ENCODE data around the gene AK1. TPM values are rescaled to one million over a fixed set of nuclear protein-coding genes. Genes with fewer than 3 reads are reported as not detected.
"Not testable (repeated sequence)": the region's sequence is repeated elsewhere in the genome, so short reads cannot be mapped to it uniquely, and the experiment has no call there.

The AK1 gene
- total RNA-seq, 1 experiment from 2014 or later = 53.0 TPM

DNA sequence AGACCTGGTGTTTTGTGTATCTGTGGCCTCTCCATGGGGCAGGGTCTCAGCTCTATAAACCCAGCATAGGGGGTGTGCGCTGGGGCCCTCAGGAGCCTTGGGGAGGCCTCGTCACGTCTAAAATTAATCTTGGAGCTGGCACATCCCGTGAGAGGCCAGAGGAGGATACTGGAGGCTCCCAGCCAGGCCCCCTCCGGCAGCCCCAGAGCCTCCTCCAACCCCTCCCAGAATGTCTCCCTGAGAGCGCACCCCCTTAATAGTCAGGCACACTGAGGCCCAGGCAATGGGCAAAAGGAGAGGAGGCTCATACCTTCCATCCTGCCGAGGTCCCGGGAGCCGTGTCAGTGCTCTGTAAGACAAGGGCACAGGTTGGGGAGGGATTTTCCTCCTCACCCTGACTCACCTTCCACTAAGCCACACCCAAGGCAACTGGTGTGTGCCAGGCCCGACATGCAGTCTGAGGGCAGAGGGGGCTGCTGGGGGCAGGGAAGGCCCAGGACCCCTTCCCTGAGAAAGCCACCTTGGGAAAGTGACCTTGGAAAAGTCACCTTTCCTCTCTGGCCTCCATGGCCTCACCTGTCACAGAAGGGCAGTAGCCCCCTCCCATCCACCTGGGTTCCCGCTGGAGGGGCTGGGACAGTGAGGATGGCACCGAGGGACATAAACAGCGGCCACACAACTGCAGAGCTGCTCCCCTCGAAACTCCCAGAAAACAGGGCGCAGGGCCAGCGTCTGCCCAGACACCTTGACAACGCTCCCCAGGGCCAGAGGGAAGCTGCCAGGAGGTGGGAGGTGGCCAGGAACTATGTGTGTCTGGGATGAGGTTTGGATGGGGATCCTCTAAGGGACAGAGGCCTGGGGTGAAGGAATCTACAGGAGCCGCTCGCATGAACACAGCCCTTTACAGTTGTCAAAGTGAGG, 2.9 kb downstream of the AK1 start:
- no peak for DNase-seq (ENCODE audit: low read depth, low spot score)
- in situ Hi-C loops (cut with HindIII; ENCODE audit: low pct_unique_long_range_greater_than_20kb, low sequenced_read_pairs) = no loop called here

DNA sequence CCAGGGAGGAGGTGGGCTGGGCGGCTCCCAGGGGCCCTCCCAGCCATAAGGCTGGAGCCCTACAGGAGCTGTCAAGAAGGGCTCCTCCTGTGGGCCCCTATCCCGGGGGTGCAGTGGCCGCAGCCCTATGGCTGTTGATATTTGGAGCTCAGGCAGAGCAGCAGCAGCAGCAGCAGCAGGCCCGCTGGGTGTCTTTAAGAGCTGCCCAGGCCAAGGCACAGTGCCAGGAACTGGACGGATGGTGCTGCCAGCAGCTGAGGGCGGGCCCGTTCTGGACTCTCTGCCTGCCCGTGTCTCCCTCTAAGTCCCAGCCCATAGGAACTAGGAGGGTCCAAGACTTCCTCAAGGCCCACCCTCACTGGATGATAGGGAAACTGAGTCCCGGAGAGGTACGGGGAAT, 3.6 kb downstream of the AK1 start:
- no peak for DNase-seq (ENCODE audit: low read depth, low spot score)
- in situ Hi-C loops (cut with HindIII; ENCODE audit: low pct_unique_long_range_greater_than_20kb, low sequenced_read_pairs) = no loop called here

DNA sequence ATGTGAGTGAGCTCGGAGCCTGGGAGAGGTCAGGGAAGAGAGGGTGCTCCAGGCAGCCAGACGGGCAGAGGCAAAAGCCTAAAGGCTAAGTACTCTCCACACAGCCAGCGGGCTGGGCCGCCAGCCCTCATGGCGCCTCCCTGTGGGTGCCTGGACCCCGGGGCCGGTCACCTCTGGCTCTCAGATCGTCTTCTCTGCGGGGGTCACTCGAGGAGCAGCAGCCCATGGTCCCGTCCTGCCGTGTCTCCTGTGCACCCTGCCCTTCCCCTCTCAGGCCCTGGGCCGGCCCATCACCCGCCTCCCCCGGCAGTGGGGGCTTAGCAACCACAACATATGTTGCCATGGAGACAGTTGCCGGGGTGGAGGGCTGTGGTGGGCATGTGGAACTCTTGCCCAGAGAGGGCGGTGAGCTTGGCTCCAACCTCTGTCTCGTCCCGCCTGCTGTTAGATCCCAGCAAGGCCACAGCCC, 4.2 kb downstream of the AK1 start:
- no peak for DNase-seq (ENCODE audit: low read depth, low spot score)
- in situ Hi-C loops (cut with HindIII; ENCODE audit: low pct_unique_long_range_greater_than_20kb, low sequenced_read_pairs) = no loop called here

DNA sequence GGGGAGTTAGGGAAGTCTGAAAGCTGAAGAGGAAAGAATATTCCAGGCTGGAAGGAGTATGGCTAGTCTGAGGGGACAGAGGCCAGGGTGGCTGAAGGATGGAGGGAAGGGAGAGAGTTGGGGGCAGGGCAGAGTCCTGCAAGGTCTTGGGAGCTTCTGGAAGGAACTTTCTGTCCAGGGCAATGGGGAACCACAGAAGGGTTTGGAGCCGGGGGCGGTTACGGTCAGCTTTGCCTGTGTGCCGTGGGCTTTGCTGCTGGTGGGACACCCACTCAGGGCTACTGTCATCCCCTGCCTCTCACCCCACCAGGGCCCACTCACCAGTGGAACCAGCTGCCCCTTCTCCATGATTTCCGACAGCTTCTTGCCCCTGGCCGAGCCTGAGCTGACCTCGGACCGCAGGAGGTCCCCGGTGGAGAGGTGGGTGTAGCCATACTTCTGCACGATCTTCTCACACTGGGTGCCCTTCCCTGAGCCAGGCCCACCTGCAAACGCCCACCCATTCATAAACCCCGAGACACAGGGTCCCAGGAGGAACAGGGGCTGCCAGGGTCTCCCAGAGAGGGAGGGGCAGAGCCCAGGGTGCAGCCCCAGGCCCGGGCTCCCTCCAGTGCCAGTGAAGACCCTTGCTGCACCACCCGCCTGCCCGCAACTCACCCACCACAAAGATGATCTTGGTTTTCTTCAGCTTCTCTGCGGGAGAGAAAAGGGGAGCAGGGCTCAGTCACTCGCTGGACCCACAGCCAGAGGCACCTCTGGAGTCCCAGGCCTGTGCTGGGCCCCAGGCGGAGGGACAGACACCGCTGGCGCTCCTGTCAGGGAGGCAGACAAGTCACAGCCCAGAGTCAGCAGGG, 4.9 kb downstream of the AK1 start:
- in situ Hi-C loops (cut with HindIII; ENCODE audit: low pct_unique_long_range_greater_than_20kb, low sequenced_read_pairs) = no loop called here
- DNase-seq (ENCODE audit: low read depth, low spot score) = no peak

DNA sequence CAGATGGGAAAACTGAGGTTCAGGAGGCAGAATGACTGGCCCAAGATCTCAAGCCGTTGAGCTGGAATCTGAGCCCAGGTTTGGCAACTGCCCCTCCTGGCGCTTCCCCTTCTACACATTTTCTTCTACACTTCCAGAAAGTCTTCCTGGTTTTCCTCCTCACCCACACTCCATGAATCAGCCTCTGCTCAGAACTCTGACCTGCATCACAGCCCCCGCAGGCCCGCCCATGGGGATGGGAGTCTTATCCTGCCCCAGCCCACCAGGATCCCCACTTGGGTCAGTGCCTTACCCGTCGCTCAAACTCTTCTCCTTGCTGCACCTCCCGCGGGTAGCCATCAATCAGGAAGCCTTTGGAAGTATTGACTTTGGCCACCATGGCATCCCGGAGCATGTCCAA, 5.9 kb downstream of the AK1 start:
- no peak for DNase-seq (ENCODE audit: low read depth, low spot score)
- in situ Hi-C loops (cut with HindIII; ENCODE audit: low pct_unique_long_range_greater_than_20kb, low sequenced_read_pairs) = no loop called here

DNA sequence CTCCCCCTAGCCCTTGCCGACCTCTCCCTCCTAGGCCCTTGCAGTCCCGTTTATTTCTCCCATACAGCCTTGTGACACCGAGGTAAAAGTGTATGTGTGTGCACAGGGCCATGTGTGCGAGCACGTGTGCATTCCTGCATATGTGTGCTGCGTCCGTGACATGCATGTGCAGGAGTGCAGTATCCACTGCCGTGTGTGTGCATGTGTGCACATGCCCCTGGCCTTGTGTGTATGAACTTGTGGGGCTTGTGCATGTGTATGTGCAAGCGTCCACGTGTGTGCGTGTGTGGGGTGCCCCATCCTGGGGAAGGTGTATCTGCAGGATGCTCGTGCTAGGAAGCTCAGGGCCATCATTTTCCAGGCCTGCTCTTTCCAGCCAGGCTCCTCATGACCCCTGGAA, 6.6 kb downstream of the AK1 start:
- in situ Hi-C loops (cut with HindIII; ENCODE audit: low pct_unique_long_range_greater_than_20kb, low sequenced_read_pairs) = no loop called here
- no peak for DNase-seq (ENCODE audit: low read depth, low spot score)

DNA sequence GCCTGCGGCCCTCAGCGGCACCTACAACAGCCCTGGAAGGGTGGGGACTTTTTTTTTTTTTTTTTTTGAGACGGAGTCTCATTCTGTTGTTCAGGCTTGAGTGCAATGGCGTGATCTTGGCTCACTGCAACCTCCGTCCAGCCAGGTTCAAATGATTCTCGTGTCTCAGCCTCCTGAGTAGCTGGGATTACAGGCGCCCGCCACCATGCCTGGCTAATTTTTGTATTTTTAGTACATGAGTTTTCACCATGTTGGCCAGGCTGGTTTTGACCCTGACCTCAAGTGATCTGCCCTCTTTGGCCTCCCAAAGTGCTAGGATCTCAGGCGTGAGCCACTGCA, 7.4 kb downstream of the AK1 start:
- DNase-seq (ENCODE audit: low read depth, low spot score); in situ Hi-C loops (cut with HindIII; ENCODE audit: low pct_unique_long_range_greater_than_20kb, low sequenced_read_pairs): not testable (repeated sequence)

DNA sequence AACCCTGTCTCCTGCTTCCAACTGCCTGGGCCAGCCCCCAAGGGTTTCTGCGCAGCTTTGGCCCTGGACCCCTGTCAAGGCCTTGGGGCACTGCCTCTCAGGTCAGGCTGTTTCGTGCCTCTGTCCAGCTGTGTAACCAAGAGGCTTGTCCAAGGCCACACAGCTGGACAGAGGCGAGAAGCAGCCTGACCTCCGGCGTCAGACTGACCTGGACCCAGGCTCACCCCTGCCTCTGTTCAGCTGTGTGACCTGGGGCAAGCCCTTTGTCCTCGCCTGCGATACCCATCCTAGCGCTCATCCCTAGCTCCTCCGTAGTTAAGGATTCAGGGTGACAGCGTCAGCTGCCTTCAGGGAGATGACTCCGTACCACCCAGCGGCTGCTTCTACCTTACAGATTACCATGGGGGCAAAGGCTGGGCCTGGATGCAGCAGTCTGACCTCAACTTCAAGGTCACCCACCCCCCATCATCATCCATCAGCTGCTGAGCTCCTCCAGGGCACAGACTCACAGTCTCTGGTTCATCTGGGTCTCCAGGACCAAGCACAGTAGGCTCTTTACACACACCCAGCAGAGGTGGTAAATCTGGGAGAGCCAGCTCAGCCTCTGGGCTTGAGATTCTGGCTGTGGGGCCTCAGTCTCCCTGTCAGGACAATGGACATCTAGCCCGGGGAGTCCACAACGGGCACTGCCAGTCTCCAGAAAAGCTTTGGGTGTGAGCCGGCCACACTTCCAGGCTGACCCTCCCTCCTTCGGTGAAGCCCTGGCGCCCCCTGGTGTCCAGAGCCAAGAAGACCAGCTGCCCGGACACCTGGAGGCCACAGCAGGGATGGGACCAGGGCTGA, 7.9 kb downstream of the AK1 start:
- in situ Hi-C loops (cut with HindIII; ENCODE audit: low pct_unique_long_range_greater_than_20kb, low sequenced_read_pairs) = no loop called here
- DNase-seq (ENCODE audit: low read depth, low spot score) = peak; percentile 89

DNA sequence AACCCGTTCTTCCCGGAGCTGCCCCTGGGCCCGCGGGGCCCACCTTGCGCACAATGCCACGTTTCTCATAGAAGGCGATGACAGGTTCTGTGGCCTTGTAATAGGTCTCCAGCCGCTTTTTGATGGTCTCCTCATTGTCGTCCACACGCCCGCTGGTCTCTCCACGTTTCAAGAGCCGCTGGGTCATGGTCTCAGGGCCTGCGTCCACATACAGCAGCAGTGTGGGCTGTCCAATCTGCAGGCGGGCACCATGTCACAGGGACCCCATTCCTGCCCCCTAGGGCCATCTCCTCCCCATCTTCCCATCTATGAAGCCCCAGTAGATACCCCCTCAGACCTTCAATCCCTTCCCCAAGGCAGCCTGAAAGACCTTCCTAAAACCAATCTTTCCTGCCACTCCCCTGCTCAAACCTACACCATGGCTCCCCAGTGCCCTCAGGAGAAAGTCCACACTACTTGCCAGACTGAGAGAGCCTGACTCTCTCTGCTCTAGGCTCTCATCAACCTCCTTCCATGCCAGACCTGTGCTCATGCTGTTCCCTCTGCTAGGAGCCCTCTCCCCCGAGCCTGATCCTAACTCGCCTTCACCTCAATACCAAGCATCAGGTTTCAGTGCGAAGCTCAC, 9.1 kb downstream of the AK1 start:
- no peak for DNase-seq (ENCODE audit: low read depth, low spot score)
- in situ Hi-C loops (cut with HindIII; ENCODE audit: low pct_unique_long_range_greater_than_20kb, low sequenced_read_pairs) = no loop called here

DNA sequence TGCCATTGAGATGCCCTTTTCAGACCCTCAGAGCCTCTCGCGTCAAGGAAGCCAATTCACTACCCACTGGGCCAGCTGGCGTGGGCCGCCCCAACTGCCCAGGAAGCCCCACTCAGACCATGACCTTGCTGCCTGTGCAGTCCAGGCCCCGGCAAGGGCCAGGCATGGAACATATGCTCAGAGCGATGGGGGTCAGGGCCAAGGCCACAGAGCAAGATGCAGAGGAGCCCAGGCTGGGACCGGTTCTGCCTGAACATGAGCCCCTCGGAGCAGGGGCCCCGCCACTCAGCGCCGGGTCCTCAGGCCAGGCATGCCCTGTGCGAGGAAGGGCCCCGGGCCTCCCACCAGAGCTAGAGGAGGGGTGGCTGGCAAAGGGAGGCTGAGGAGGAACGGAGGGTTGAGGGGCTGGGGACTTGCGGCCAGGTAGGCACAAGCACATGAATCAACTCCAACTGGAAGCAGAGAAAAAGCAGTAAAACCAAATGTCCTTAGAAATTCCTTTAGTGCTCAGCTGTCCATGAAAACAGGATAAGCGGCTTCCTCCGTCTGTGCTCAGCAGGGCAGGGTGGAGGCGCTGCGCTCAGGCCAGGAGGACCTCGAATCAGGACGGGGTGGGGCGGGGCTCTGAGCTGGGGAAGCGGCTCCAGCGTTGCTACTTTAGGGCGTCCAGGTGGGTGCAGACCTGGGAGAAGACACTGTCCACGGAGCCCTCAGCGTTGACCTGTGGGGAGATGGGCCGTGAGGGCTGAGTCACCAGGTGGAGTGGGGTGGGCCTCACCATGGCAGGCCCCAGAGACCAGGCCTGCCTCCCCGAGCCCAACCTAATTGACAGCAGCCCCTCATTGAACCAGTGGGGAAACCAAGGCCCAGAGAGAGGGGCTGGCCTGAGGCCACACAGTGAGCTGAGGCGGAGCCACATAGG, 9.9 kb downstream of the AK1 start:
- in situ Hi-C loops (cut with HindIII; ENCODE audit: low pct_unique_long_range_greater_than_20kb, low sequenced_read_pairs) = no loop called here
- DNase-seq (ENCODE audit: low read depth, low spot score) = no peak

DNA sequence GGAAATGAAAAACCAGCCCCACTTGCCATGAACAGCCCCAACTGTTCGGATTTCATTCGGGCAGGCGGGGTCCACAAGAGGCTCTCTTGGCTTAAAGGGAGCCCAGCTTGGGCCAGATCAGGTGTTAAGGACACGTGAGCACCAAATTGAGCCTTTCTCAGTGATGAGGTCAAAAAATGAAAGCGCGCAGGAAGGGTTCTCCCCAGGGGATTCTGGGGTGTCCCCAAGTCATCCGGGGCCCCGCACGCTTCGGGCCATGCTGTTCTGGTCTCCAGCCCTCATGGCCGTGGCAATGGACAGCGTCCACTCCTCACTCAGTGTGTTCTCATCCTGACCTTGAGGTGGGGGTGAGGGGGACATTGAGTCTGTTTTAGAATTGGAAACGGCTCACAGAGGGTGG, 10.9 kb downstream of the AK1 start:
- in situ Hi-C loops (cut with HindIII; ENCODE audit: low pct_unique_long_range_greater_than_20kb, low sequenced_read_pairs) = no loop called here
- no peak for DNase-seq (ENCODE audit: low read depth, low spot score)

DNA sequence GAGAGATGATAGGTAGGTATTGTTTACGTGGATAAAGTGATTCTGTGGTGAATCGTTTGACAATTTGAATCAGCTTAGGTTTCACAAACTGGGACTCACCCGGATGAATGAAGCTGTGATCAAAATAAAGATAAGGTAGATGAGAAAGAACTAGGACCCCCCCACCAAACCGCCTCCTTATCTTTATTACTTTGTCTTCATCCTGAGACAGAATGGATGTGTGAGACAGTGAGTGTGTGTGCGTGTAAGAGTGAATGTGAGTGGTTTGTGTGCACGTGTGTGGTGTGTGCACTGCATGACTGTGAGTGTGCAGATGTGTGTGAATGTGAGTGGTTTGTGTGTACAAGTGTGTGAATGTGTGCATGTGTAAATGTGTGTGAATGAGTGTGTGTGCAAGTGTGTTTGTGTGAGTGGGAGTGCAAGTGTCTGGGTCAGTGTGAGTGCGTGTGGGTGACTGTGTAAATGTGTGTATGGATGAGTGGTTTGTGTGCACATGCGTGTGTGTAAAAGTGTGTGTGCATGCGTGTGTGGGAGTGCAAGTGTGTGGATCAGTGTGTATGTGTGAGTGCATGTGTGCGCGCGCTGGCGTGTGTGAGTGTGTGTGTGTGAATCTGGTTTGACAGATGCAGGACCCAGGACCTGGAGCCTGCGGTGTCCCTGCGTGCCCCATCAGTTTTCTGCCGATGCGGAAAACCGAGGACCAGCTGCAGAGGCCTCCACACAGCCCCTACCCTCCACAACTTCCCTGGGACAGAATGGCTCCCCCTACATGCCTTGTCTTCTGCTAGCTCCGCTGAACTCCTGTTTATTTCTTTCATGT, 11.6 kb downstream of the AK1 start:
- DNase-seq (ENCODE audit: low read depth, low spot score) = no peak
- in situ Hi-C loops (cut with HindIII; ENCODE audit: low pct_unique_long_range_greater_than_20kb, low sequenced_read_pairs) = no loop called here

DNA sequence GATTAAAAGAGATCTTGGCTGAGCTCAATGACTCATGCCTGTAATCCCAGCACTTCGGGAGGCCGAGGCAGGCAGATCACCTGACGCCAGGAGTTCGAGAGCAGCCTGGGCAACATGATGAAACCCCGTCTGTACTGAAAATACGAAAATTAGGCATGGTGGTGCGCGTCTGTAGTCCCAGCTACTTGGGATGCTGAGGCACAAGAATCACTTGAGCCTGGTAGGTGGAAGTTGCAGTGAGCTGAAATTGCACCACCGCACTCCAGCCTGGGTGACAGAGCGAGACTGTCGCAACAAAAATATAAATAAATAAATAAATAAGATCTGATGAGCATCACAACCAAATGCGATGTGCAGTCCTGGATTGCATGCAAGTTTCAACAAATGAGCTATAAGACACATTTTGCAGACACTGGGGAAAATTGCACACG, 14.3 kb downstream of the AK1 start:
- in situ Hi-C loops (cut with HindIII; ENCODE audit: low pct_unique_long_range_greater_than_20kb, low sequenced_read_pairs) = no loop called here
- DNase-seq (ENCODE audit: low read depth, low spot score) = no peak

DNA sequence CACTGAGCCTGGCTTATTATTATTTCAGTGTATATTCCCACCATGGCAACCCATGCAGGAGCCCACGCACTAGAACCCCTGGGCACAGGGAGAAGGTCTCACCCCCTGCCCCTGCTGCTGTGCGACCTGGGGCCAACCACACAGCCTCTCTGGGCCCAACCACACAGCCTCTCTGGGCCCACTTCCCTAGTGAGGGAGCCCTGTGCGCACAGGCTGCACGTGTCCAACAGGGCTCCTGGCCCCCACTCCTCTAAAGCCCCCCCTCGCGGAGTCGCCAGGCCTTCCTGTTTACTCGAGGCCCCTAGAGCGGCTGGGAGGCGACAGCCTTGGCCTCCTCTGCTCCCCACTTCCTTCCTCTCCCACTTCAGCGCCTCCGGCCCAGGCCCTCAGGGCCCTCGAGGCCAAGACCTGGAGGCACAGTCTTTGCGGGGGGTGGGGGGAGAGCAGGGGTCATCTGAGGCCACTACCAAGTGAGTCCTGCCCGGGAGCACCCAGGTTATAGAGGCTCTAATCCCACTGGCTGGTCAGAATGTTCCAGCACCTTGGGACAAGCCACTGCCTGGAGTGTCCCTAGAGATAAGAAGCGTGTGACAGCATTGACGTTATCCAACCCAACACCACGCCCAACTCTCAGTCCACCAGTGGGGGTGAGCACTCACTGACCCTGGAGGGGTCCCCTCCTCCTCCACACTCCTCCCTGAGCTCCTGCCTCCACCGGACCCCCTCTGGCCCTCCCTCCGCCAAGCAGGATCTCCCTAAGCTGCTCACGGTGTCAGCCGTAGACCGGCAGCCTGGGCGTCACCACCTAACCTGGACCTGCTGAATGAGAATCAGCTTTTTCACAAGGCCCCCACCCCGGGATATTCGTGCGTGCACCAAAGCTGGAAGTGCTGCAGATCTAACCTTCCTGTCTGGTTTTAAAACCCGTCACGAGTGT, 15.1 kb downstream of the AK1 start:
- in situ Hi-C loops (cut with HindIII; ENCODE audit: low pct_unique_long_range_greater_than_20kb, low sequenced_read_pairs) = no loop called here
- no peak for DNase-seq (ENCODE audit: low read depth, low spot score)

DNA sequence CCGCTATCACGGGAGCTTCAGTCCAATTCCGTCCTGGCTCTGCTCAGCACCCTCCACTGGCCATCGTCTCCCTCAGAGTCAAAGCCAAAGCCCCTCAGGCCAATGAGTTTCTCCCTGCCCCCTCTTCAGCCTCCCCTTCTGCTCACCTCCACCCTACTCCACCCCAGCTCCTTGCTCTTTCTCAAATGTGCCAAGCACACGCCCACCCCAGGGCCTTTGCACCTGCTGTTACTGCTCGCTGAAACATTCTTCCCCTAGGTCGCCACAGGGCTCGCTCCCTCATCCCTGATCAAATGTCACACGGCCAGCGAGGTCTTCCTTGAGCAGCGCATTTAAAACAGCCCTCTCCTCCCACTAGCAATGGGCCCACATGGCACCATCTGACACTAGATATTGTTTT, 16.7 kb downstream of the AK1 start:
- in situ Hi-C loops (cut with HindIII; ENCODE audit: low pct_unique_long_range_greater_than_20kb, low sequenced_read_pairs) = no loop called here
- DNase-seq (ENCODE audit: low read depth, low spot score) = no peak
